HCT116 (cell line): ENCODE results near the gene FCHSD2. TPM values are rescaled to one million over a fixed set of nuclear protein-coding genes. Genes with fewer than 3 reads are reported as not detected.

Experiments
- ATAC-seq: fragments of 200-7000 bp; cut with Tn5 transposase; 2 replicates; pipeline ENCODE4 v1.9.1; 2020; ENCODE audit warnings: mild to moderate bottlenecking, moderate library complexity
- BruUV-seq: library from RNA; stranded (reverse); fragments of 400-500 nt; replicated peaks from 2 replicates; lab custom pipeline; 2021; lab: Mats Ljungman, UMichigan
- CTCF ChIA-PET: fragments of 300-600 bp; sonication (Branson Sonifier 250); formaldehyde crosslinking; loops from one replicate; lab custom pipeline; 2021; ENCODE audit warnings: antibody characterized with exemption; lab: Charles Lee
- POLR2A ChIA-PET: fragments of 300-600, 350-600 bp; sonication (Branson Sonifier 250); formaldehyde crosslinking; loops from one replicate; lab custom pipeline; 2021; ENCODE audit warnings: antibody characterized with exemption; lab: Charles Lee
- RAD21 ChIA-PET, 2 experiments: fragments of 300-600 bp; sonication (Branson Sonifier 250); formaldehyde crosslinking; loops; one replicate each; lab custom pipeline; 2023; ENCODE audit warnings: low total read pairs in 2 of 2; ENCODE audit not compliant: uncharacterized antibody in 2 of 2, unreplicated experiment in 2 of 2, low non-redundant PET in 1 of 2; lab: Charles Lee
- DNase-seq: peaks from one replicate; pipeline ENCODE4 v3.0.0-alpha.2; 2010; ENCODE audit warnings: low read depth, low spot score
- H2AFZ ChIP-seq: fragments of 200-600 bp; shearing (Covaris generic), sonication (generic); 2 replicates; pipeline ENCODE4 v1.6.1; 2017; ENCODE audit warnings: low read depth, mixed run types, mixed read lengths, antibody characterized with exemption, low read length; ENCODE audit not compliant: poor library complexity, severe bottlenecking
- H3K27ac ChIP-seq: 2 replicates; pipeline ENCODE4 v1.5.1; 2012; ENCODE audit warnings: low read depth, low read length
- H3K27me3 ChIP-seq: fragments of 200-600 bp; sonication (generic); 2 replicates; pipeline ENCODE4 v1.6.1; 2016; ENCODE audit warnings: mixed run types, low read length, mixed read lengths; ENCODE audit not compliant: insufficient read depth
- H3K36me3 ChIP-seq, 2 experiments: fragments of 200-500 bp in 1 of 2; fragments of 200-600 bp in 1 of 2; sonication (Bioruptor generic) in 1 of 2; sonication (generic) in 1 of 2; 2 replicates each; pipeline versions ENCODE4 v1.5.1 to v1.6.1; 2014 to 2016; ENCODE audit warnings: low read length in 2 of 2, inconsistent platforms in 1 of 2, mixed read lengths in 1 of 2, mixed run types in 1 of 2; ENCODE audit not compliant: insufficient read depth in 2 of 2, control insufficient read depth in 1 of 2
- H3K4me1 ChIP-seq, 2 experiments: fragments of 200-600 bp in 1 of 2; sonication (generic) in 1 of 2; 2 replicates each; pipeline versions ENCODE4 v1.5.1 to v1.6.1; 2012 to 2017; ENCODE audit warnings: low read length in 2 of 2, inconsistent platforms in 1 of 2, mild to moderate bottlenecking in 1 of 2, mixed read lengths in 1 of 2, mixed run types in 1 of 2, moderate library complexity in 1 of 2; ENCODE audit not compliant: insufficient read depth in 2 of 2, control insufficient read depth in 1 of 2
- H3K4me2 ChIP-seq: fragments of 200-600 bp; sonication (generic); 2 replicates; pipeline ENCODE4 v1.6.1; 2017; ENCODE audit warnings: mixed run types, low read length, mixed read lengths
- H3K4me3 ChIP-seq, 2 experiments: fragments of 200-600 bp in 1 of 2; sonication (generic) in 1 of 2; replicated peaks in 1 of 2; 2 replicates each; pipeline ENCODE4 v1.5.1; 2011 to 2016; ENCODE audit warnings: low read length in 2 of 2, control low read depth in 1 of 2, low read depth in 1 of 2, mild to moderate bottlenecking in 1 of 2, mixed read lengths in 1 of 2, mixed run types in 1 of 2
- H3K79me2 ChIP-seq: fragments of 200-600 bp; sonication (generic); 2 replicates; pipeline ENCODE4 v1.6.1; 2017; ENCODE audit warnings: mild to moderate bottlenecking, mixed run types, low read length, moderate library complexity, mixed read lengths; ENCODE audit not compliant: insufficient read depth
- H3K9ac ChIP-seq: fragments of 200-600 bp; sonication (generic); 2 replicates; pipeline ENCODE4 v1.6.1; 2016; ENCODE audit warnings: low read length, mixed read lengths
- H3K9me2 ChIP-seq: fragments of 200-600 bp; sonication (generic), shearing (Covaris generic); 2 replicates; pipeline ENCODE4 v1.6.1; 2017; ENCODE audit warnings: mixed run types, mild to moderate bottlenecking, moderate library complexity; ENCODE audit not compliant: insufficient read depth
- H3K9me3 ChIP-seq, 2 experiments: fragments of 200-500 bp in 1 of 2; fragments of 200-600 bp in 1 of 2; sonication (Bioruptor generic) in 1 of 2; sonication (generic) in 1 of 2; 2 replicates each; pipeline ENCODE4 v1.6.1; 2014 to 2017; ENCODE audit warnings: low read length in 2 of 2, mixed read lengths in 2 of 2, inconsistent platforms in 1 of 2, low read depth in 1 of 2, mild to moderate bottlenecking in 1 of 2, mixed run types in 1 of 2, moderate library complexity in 1 of 2; ENCODE audit not compliant: control insufficient read depth in 1 of 2, insufficient read depth in 1 of 2
- H4K20me1 ChIP-seq: fragments of 200-600 bp; sonication (generic), shearing (Covaris generic); 2 replicates; pipeline ENCODE4 v1.6.1; 2017; ENCODE audit warnings: mixed run types, mild to moderate bottlenecking, moderate library complexity; ENCODE audit not compliant: insufficient read depth
- CBX3 ChIP-seq: IDR thresholded peaks from 2 replicates; pipeline ENCODE4 v1.6.1; 2012; ENCODE audit warnings: low read depth
- EGR1 ChIP-seq: IDR thresholded peaks from 2 replicates; pipeline ENCODE4 v1.6.1; 2012; ENCODE audit warnings: low read depth
- ELF1 ChIP-seq: IDR thresholded peaks from 2 replicates; pipeline ENCODE4 v1.6.1; 2012; ENCODE audit warnings: low read depth, borderline replicate concordance
- EZH2 ChIP-seq: fragments of 200-600 bp; sonication (generic); IDR thresholded peaks from 2 replicates; pipeline ENCODE4 v1.6.1; 2017; ENCODE audit warnings: antibody characterized with exemption, mixed run types
- EZH2phosphoT487 ChIP-seq: fragments of 200-600 bp; IDR thresholded peaks from 2 replicates; pipeline ENCODE4 v1.6.1; 2018; ENCODE audit warnings: antibody characterized with exemption, borderline replicate concordance
- JUND ChIP-seq: IDR thresholded peaks from 2 replicates; pipeline ENCODE4 v1.6.1; 2012
- POLR2A ChIP-seq: IDR thresholded peaks from 2 replicates; pipeline ENCODE4 v1.7.0; 2011; ENCODE audit warnings: borderline replicate concordance; ENCODE audit not compliant: insufficient read depth, insufficient read length; ENCODE audit errors: extremely low read depth
- RAD21 ChIP-seq: IDR thresholded peaks from 2 replicates; pipeline ENCODE4 v1.6.1; 2012; ENCODE audit warnings: low read depth, mild to moderate bottlenecking
- SRF ChIP-seq: IDR thresholded peaks from 2 replicates; pipeline ENCODE4 v1.6.1; 2012; ENCODE audit warnings: low read depth
- TCF7L2 ChIP-seq: IDR thresholded peaks from 2 replicates; pipeline ENCODE4 v1.7.0; 2011; ENCODE audit warnings: borderline replicate concordance, inconsistent platforms; ENCODE audit not compliant: insufficient read depth, insufficient read length; ENCODE audit errors: extremely low read depth
- ZFX ChIP-seq: fragments of 450-650 bp; IDR thresholded peaks from 2 replicates; pipeline ENCODE4 v1.6.1; 2017
- ZNF274 ChIP-seq: fragments of 200-500 bp; sonication (Bioruptor generic); IDR thresholded peaks from 2 replicates; pipeline ENCODE4 v1.6.1; 2014; ENCODE audit warnings: mild to moderate bottlenecking, low read depth, low read length, inconsistent platforms
- intact Hi-C: fragments of 100-400 bp; cut with micrococcal nuclease; formaldehyde crosslinking; loops from 2 replicates; pipeline ENCODE4 v1.10.0; 2022
- total RNA-seq: library from RNA; stranded (reverse); gene quantifications from one replicate; pipeline ENCODE4 v1.2.1, GENCODE V29; 2021; ENCODE audit not compliant: unreplicated experiment
- TF ChIP-seq, protein P1 (sequence below): IDR thresholded peaks from 2 replicates; pipeline ENCODE4 v1.6.1; 2012

Gene FCHSD2
- total RNA-seq, 1 experiment from 2014 or later = 15.0 TPM

DNA sequence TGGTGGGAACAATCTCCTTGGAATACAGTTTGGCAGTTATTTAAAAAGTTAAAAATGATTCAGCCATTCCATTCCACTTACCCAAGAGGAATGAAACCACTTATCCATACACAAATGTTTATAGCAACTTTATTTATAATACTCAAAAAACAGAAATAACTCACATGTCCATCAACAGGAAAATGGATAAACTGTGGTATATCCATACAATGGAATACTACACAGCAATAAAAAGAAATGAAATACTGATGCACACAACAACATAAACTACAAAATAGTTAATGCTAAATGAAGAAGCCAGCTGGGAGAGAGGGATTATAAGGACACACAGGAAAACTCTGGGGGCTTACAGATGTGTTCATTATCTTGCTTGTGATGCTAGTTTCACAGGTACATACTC is 64.7 kb downstream of the FCHSD2 start (continued):
- TF ChIP-seq SRF (no peak), EZH2phosphoT487 (no peak), CBX3 (no peak)
- TF ChIP-seq, all 23 proteins: peak for 0

DNA sequence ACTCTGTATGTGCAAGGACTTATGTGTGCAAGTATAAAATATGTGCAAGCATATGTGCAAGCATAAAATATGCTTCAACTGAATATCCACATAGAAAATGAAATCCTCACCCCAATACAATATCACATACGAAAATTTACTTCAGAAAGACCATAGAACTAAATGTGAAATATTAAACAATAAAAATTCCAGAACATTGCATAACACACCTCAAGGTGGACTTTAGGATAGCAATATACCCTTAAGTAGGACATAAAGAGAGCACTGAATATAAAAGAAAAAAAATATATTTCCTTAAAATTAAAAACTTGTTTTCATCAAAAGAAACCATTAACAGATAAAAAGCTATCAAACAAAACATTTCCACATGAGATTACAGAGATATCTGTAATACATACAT is 67.8 kb downstream of the FCHSD2 start:
- no peak overlapping the region for H3K4me3 ChIP-seq
- CTCF ChIA-PET = no interaction called here

DNA sequence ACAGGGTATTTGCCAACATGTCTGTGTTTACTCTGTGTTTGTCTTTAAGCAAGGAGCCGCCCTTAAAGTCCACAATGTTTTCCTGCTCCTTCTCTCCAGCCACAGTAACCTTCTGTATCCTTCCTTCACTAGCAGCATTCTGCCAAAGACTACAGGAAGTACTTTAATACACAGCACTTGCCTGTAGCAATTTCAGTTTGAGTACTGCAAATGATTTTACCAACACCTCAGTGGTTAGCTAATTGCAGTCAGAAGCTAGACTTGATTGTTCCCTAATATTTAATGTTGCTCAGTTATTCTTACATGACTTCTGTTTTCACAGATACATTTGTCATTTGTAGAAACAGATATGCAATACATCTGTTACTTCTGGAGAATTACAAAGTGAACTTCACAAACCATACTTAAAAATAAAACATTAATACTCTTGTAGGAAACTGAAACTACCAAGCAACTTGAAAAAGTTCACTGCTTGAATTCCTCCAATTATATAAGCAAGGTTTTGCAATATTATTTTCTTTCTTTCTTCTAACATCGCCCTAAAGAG is 69.1 kb downstream of the FCHSD2 start:
- DNase-seq (no peak), ATAC-seq (no peak)
- ChIA-PET CTCF (no interaction called here), RAD21 (no interaction called here), POLR2A (no interaction called here)
- TF ChIP-seq CBX3 (no peak), EZH2phosphoT487 (no peak), RAD21 (no peak), EZH2 (no peak), SRF (no peak), ZFX (no peak), ELF1 (no peak), TCF7L2 (no peak), POLR2A (no peak)
- TF ChIP-seq, protein P1, sequence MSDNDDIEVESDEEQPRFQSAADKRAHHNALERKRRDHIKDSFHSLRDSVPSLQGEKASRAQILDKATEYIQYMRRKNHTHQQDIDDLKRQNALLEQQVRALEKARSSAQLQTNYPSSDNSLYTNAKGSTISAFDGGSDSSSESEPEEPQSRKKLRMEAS = no peak
- Histone ChIP-seq H3K4me1 (no peaks in the 10 kb centered on the region), H3K79me2 (no peaks in the 10 kb centered on the region), H3K27ac (no peak overlapping the region), H3K27me3 (no peaks in the 10 kb centered on the region), H4K20me1 (no peaks in the 10 kb centered on the region), H3K36me3 (0 out of 4 replicates have a peak, but pooled peaks cover 0 to 5% of the 10 kb centered on the region in 2 experiments), H3K9ac (no peak overlapping the region), H3K9me2 (no peaks in the 10 kb centered on the region), H3K4me2 (no peak overlapping the region), H2AFZ (no peak overlapping the region), H3K9me3 (no peaks in the 10 kb centered on the region), H3K4me3 (no peak overlapping the region)
- intact Hi-C loops = no loop called here
- no TSS peak for BruUV-seq

More for the DNA sequence above, 67.8 kb downstream of the FCHSD2 start:
- Histone ChIP-seq H3K9ac (no peak overlapping the region), H3K79me2 (no peaks in the 10 kb centered on the region), H3K4me2 (no peak overlapping the region), H3K36me3 (0 out of 4 replicates have a peak, but pooled peaks cover 0 to 5% of the 10 kb centered on the region in 2 experiments), H3K9me3 (no peaks in the 10 kb centered on the region), H2AFZ (no peak overlapping the region), H4K20me1 (no peaks in the 10 kb centered on the region), H3K27me3 (no peaks in the 10 kb centered on the region), H3K4me1 (no peaks in the 10 kb centered on the region), H3K9me2 (no peaks in the 10 kb centered on the region), H3K27ac (no peak overlapping the region)
- TF ChIP-seq EZH2 (no peak), ZNF274 (no peak), EGR1 (no peak), JUND (no peak)
- TF ChIP-seq, protein P1 = no peak
- RAD21 ChIA-PET = no interaction called here
- POLR2A ChIA-PET = no interaction called here
- BruUV-seq = no TSS peak
- DNase-seq (no peak), ATAC-seq (no peak)
- intact Hi-C loops = no loop called here
